Vagina (tissue), 2 donors: Measurements from ENCODE around the gene NAT9. TPM values are rescaled to one million over a fixed set of nuclear protein-coding genes. Genes with fewer than 3 reads are reported as not detected.

Experiments
- DNase-seq, 2 donors: peaks; one replicate each; pipeline ENCODE4 v3.0.0-alpha.2; 2017; ENCODE audit errors: extremely low spot score in 2 of 2
- H3K27ac ChIP-seq: fragments of 200-600 bp; sonication (generic); one replicate; pipeline ENCODE4 v1.5.1; 2019
- H3K27me3 ChIP-seq: fragments of 200-600 bp; sonication (generic); one replicate; pipeline ENCODE4 v1.5.1; 2019
- H3K36me3 ChIP-seq, 2 donors: fragments of 200-600 bp; sonication (generic); one replicate each; pipeline ENCODE4 v1.5.1; 2017 to 2019
- H3K4me1 ChIP-seq: fragments of 200-600 bp; sonication (generic); one replicate; pipeline ENCODE4 v1.5.1; 2019
- H3K4me3 ChIP-seq, 2 donors: fragments of 200-600 bp; sonication (generic); 1 replicate in 1 of 2; 2 replicates in 1 of 2; pipeline ENCODE4 v1.5.1; 2016 to 2019
- H3K9me3 ChIP-seq: fragments of 200-600 bp; sonication (generic); one replicate; pipeline ENCODE4 v1.5.1; 2019
- POLR2A ChIP-seq, 2 donors: fragments of 450-650 bp; IDR thresholded peaks; one replicate each; pipeline ENCODE4 v1.6.1; 2017; ENCODE audit warnings: antibody characterized with exemption in 2 of 2, mild to moderate bottlenecking in 2 of 2, moderate library complexity in 2 of 2
- POLR2AphosphoS5 ChIP-seq, 2 donors: sonication (generic); formaldehyde crosslinking; IDR thresholded peaks; one replicate each; pipeline ENCODE4 v1.9.0; 2017; ENCODE audit warnings: antibody characterized with exemption in 2 of 2, mild to moderate bottlenecking in 2 of 2, low read depth in 1 of 2; ENCODE audit not compliant: insufficient read depth in 1 of 2
- intact Hi-C: fragments of 100-400 bp; cut with DNase I; formaldehyde crosslinking; loops from one replicate; pipeline ENCODE4 v1.15.1; 2023
- total RNA-seq: library from RNA; depleted of rRNA; stranded (reverse); fragments of >200 nt; gene quantifications from one replicate; pipeline ENCODE4 v1.2.3, GENCODE V29; 2016
- TF ChIP-seq, protein P1 (sequence below), 3 experiments: fragments of 450-650 bp in 2 of 3; fragments of 200-600 bp in 1 of 3; sonication (generic) in 1 of 3; IDR thresholded peaks; one replicate each; pipeline ENCODE4 v1.5.1; 2017 to 2019; ENCODE audit warnings: antibody characterized with exemption in 3 of 3, mild to moderate bottlenecking in 2 of 3, moderate library complexity in 2 of 3

NAT9 gene
- total RNA-seq, 1 donor from 2014 or later, result 28.5 TPM

DNA sequence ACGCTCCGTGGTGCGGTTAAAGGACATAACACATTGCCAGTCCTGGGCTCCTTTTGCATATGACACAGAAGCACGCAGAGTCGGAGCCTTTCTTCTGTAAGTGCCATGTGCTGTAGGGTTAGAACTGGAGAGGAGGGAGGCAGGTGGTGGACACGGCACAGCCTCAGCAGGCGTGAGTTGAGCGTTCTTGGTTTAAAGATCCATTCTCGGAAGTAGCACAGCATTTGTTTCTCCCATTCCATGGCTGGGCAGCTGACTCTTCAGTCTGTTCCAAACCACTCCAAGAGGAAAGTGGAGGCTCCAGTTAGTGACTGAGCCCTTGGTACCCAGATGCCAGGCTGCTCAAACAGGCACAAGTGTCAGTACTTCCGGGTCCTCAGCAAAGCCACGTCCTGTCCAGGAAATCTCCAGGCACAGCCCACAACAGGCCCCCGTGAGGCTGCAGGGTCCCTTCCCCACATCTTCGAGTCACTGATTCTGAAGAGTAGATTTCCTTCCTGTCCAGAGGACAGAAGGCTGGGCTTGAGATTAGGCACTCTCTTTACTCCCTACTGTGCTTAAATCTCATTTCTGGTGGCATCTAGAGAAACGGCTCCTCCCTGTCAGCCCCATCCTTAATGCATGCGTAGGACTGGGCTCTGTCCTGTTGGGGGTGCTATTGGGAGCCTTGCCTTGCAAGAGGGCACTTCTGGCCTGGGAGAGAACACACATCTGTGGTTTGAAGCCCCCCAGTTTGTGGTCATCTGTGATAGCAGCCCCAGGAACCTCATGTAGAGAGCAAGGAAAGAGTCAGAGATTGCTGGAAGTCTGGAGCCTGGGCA, 39.6 kb upstream of the NAT9 start:
- no peak for DNase-seq
- no peaks in the 10 kb centered on the region for H3K27me3 ChIP-seq
- H3K27ac ChIP-seq, result no peak overlapping the region
- TF ChIP-seq, protein P1, sequence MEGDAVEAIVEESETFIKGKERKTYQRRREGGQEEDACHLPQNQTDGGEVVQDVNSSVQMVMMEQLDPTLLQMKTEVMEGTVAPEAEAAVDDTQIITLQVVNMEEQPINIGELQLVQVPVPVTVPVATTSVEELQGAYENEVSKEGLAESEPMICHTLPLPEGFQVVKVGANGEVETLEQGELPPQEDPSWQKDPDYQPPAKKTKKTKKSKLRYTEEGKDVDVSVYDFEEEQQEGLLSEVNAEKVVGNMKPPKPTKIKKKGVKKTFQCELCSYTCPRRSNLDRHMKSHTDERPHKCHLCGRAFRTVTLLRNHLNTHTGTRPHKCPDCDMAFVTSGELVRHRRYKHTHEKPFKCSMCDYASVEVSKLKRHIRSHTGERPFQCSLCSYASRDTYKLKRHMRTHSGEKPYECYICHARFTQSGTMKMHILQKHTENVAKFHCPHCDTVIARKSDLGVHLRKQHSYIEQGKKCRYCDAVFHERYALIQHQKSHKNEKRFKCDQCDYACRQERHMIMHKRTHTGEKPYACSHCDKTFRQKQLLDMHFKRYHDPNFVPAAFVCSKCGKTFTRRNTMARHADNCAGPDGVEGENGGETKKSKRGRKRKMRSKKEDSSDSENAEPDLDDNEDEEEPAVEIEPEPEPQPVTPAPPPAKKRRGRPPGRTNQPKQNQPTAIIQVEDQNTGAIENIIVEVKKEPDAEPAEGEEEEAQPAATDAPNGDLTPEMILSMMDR (IDR thresholded peaks at IDR 0.05), result no peak
- TF ChIP-seq POLR2A (IDR thresholded peaks at IDR 0.05) (no peak), POLR2AphosphoS5 (IDR thresholded peaks at IDR 0.05; ENCODE audit: insufficient read depth in 1 of 2, low read depth in 1 of 2) (no peak)
- intact Hi-C loops, result no loop called here
- no peaks in the 10 kb centered on the region for H3K36me3 ChIP-seq
- no peaks in the 10 kb centered on the region for H3K4me1 ChIP-seq
- no peaks in the 10 kb centered on the region for H3K9me3 ChIP-seq
- H3K4me3 ChIP-seq, result no peak overlapping the region

DNA sequence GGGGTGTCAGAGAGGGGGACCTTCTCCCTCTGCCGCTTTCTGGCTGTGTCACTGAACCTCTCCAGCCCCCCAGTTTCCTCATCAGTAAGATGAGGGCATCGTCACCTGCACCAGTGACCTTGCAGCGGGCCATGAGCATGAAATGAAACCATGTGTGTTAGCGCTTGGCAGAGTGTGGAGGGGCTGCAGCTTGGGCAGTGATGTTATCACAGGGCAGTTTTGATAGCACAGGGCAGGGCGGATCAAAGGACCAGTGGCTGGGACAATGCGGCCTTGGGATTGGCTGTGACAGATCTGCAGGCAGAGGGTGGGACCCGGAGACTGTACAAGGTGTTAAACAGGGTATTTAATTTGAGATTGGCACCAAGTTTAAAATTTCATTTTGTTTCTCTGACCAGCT, 38.9 kb upstream of the NAT9 start:
- no peaks in the 10 kb centered on the region for H3K36me3 ChIP-seq
- H3K27ac ChIP-seq, result no peak overlapping the region
- TF ChIP-seq POLR2AphosphoS5 (IDR thresholded peaks at IDR 0.05; ENCODE audit: insufficient read depth in 1 of 2, low read depth in 1 of 2), result no peak
- no peaks in the 10 kb centered on the region for H3K27me3 ChIP-seq
- DNase-seq, result no peak
- no peak overlapping the region for H3K4me3 ChIP-seq
- H3K4me1 ChIP-seq, result no peaks in the 10 kb centered on the region
- intact Hi-C loops, result no loop called here
- no peaks in the 10 kb centered on the region for H3K9me3 ChIP-seq

DNA sequence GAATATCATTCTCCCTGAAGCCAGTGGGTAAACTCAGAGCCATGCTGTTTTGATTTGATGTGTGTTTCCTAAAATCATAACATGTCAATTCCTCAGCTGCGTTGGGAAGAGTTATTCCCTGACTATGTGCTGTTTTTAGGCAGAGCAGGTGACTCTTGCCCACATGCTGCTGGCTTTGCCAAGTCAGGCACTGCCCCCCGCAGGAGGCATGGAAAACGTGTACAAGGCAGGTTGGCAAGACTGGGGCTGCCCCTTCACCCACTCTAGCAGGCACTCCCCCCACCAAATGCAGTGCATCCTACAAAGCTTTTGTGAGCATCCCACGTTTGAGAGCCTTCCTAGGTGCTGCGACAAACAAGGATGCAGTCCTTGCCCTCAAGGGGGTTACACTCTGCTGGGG, 38.3 kb upstream of the NAT9 start:
- no peak overlapping the region for H3K4me3 ChIP-seq
- H3K36me3 ChIP-seq, result no peaks in the 10 kb centered on the region
- H3K9me3 ChIP-seq, result no peaks in the 10 kb centered on the region
- no peak for DNase-seq
- H3K4me1 ChIP-seq, result no peaks in the 10 kb centered on the region
- TF ChIP-seq POLR2A (IDR thresholded peaks at IDR 0.05), result no peak
- TF ChIP-seq POLR2AphosphoS5 (IDR thresholded peaks at IDR 0.05; ENCODE audit: insufficient read depth in 1 of 2, low read depth in 1 of 2), result no peak
- TF ChIP-seq, protein P1 (IDR thresholded peaks at IDR 0.05), result no peak
- intact Hi-C loops, result no loop called here
- H3K27ac ChIP-seq, result no peak overlapping the region
- H3K27me3 ChIP-seq, result no peaks in the 10 kb centered on the region

DNA sequence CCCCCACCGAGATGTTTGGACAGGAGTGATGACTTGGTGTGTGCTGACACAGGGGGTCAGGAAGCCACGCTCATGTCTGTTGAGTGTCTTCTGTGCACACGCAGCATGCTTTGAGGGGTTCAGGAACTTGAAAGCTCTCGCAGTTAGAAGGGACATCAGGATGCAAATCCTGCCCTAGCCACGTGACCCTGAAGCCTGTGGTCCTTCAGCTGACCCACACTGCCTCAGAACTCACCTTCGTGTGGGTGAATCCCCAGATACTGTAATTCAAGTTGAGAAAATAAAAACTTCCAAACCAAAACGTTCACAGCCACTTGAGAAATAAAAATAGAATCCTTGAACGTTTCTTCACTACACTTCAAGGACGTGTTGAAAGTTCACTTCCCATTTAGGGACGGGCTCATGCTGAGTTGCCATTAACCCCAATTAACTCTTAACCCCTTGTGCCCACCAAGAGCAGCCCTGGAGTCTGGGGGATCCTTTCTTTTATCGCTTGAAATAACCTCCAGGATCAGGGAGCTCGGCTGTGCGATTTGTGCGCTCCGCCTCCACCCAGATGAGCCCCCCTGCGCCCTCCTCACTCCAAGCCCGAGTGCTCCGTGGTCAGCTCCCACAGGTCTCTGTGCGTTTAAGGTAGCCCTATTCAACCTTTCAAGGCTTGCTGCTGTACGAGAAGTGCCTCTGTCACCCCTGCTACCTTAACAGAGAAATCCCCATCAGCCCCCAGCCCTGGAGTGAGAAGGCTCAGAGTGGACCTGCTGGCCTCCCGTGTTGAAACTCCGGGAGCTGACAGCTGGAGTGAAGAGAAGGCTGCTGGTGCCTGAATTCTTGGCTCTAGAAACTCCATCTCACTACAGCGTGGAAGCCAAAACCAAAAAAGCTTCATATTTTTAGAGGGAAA, 36.2 kb upstream of the NAT9 start:
- no peaks in the 10 kb centered on the region for H3K27me3 ChIP-seq
- H3K4me3 ChIP-seq, result no peak overlapping the region
- no peak for DNase-seq
- intact Hi-C loops, result no loop called here
- TF ChIP-seq, protein P1 (IDR thresholded peaks at IDR 0.05), result no peak
- TF ChIP-seq POLR2AphosphoS5 (IDR thresholded peaks at IDR 0.05; ENCODE audit: insufficient read depth in 1 of 2, low read depth in 1 of 2) (no peak), POLR2A (IDR thresholded peaks at IDR 0.05) (no peak)
- no peak overlapping the region for H3K27ac ChIP-seq
- no peaks in the 10 kb centered on the region for H3K4me1 ChIP-seq
- H3K9me3 ChIP-seq, result no peaks in the 10 kb centered on the region
- H3K36me3 ChIP-seq, result no peaks in the 10 kb centered on the region

DNA sequence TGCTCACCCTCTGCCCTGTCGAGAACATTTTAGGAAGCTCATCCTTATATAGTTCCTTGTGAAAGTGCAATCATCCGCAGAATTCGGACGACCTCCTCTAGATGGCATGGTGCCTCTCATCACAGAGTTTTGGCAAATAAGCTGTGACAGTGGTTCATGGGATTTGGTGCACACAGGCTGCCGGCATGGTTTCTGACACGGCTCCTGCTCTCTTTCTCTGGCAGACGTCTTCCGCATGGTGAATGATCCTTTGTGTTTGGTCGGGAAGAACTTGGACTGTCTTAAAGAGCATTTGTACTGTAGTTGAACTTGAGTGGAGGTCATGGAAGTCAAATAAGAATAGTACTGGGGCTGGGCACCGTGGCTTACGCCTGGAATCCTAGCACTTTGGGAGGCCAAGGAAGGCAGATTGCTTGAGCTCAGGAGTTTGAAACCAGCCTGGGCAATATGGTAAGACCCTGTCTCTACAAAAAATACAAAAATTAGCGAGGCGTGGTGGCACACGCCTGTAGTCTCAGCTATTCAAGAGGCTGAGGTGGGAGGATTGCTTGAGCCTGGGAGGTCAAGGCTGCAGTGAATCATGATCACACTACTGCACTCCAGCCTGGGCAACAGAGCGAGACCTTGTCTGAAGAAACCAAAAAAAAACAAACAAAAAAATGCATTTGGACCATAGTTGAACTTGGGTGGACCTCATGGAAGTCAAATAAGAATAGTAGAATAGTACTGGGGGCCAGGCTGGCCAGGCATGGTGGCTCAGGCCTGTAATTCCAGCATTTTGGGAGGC, 34.7 kb upstream of the NAT9 start:
- no peaks in the 10 kb centered on the region for H3K9me3 ChIP-seq
- no peaks in the 10 kb centered on the region for H3K4me1 ChIP-seq
- H3K36me3 ChIP-seq, result no peaks in the 10 kb centered on the region
- no peak overlapping the region for H3K4me3 ChIP-seq
- DNase-seq, result no peak
- intact Hi-C loops, result no loop called here
- H3K27ac ChIP-seq, result no peak overlapping the region
- no peaks in the 10 kb centered on the region for H3K27me3 ChIP-seq
- TF ChIP-seq, protein P1 (IDR thresholded peaks at IDR 0.05), result no peak
- TF ChIP-seq POLR2A (IDR thresholded peaks at IDR 0.05) (no peak), POLR2AphosphoS5 (IDR thresholded peaks at IDR 0.05; ENCODE audit: insufficient read depth in 1 of 2, low read depth in 1 of 2) (no peak)
